Smooth muscle cell (in vitro differentiated cells): Measurements from ENCODE around the gene TSPAN14. TPM values are rescaled to one million over a fixed set of nuclear protein-coding genes. Genes with fewer than 3 reads are reported as not detected.
A peak's percentile ranks its signal among the peaks of the same experiment; 100 is the strongest.

Experiments used
- DNase-seq: peaks from one replicate; lab custom pipeline; 2025; ENCODE audit not compliant: unreplicated experiment; lab: John Stamatoyannopoulos, UW
- H2AFZ ChIP-seq: fragments of 200-600 bp; sonication (generic); 2 replicates; pipeline ENCODE4 v1.6.0; 2016; ENCODE audit warnings: antibody characterized with exemption, low read depth, mild to moderate bottlenecking
- H3F3A ChIP-seq: fragments of 200-600 bp; sonication (generic); 2 replicates; pipeline ENCODE4 v1.6.0; 2017; ENCODE audit warnings: antibody characterized with exemption, low read depth
- H3K27ac ChIP-seq: fragments of 200-600 bp; sonication (generic); 2 replicates; pipeline ENCODE4 v1.5.1; 2016; ENCODE audit warnings: low read depth, mild to moderate bottlenecking
- H3K27me3 ChIP-seq: fragments of 200-600 bp; sonication (generic); 2 replicates; pipeline ENCODE4 v1.6.1; 2016; ENCODE audit warnings: low read depth, mild to moderate bottlenecking
- H3K36me3 ChIP-seq: fragments of 200-600 bp; sonication (generic); 2 replicates; pipeline ENCODE4 v1.5.1; 2016; ENCODE audit warnings: low read depth
- H3K4me1 ChIP-seq: fragments of 200-600 bp; sonication (generic); 2 replicates; pipeline ENCODE4 v1.5.1; 2016; ENCODE audit warnings: low read depth
- H3K4me2 ChIP-seq: fragments of 200-600 bp; sonication (generic); 2 replicates; pipeline ENCODE4 v1.6.0; 2016; ENCODE audit warnings: mild to moderate bottlenecking
- H3K4me3 ChIP-seq: fragments of 200-600 bp; sonication (generic); 2 replicates; pipeline ENCODE4 v1.5.1; 2016; ENCODE audit warnings: mild to moderate bottlenecking
- H3K79me2 ChIP-seq: fragments of 200-600 bp; sonication (generic); 2 replicates; pipeline ENCODE4 v1.6.0; 2016; ENCODE audit warnings: low read depth, mild to moderate bottlenecking
- H3K9ac ChIP-seq: fragments of 200-600 bp; sonication (generic); 2 replicates; pipeline ENCODE4 v1.6.0; 2016; ENCODE audit warnings: low read depth
- H3K9me3 ChIP-seq: fragments of 200-600 bp; sonication (generic); replicated peaks from 2 replicates; pipeline ENCODE4 v1.5.1; 2016; ENCODE audit warnings: low read depth
- H4K20me1 ChIP-seq: fragments of 200-600 bp; sonication (generic); 2 replicates; pipeline ENCODE4 v1.6.0; 2016; ENCODE audit warnings: low read depth
- CTCF ChIP-seq: fragments of 200-600 bp; sonication (generic); IDR thresholded peaks from 2 replicates; pipeline ENCODE4 v1.5.1; 2017; ENCODE audit warnings: borderline replicate concordance, mild to moderate bottlenecking, antibody characterized with exemption; ENCODE audit not compliant: insufficient read depth, poor library complexity, severe bottlenecking
- WGBS: methylation state at CpG from one replicate; pipeline ENCODE4 v1.1.7; 2016; ENCODE audit warnings: low lambda C conversion rate; 5-methylcytosine and 5-hydroxymethylcytosine counted together
- polyA plus RNA-seq: library from polyadenylated mRNA; unstranded; fragments of >200 nt; fragmentation: Nextera tagmentation; extraction: Ambion mirVana; gene quantifications from 2 replicates; pipeline ENCODE4 v1.2.1, GENCODE V29; 2016
- total RNA-seq: library from RNA; depleted of rRNA; stranded (reverse); fragments of >200 nt; gene quantifications from 2 replicates; pipeline ENCODE4 v1.2.3, GENCODE V29; 2014

Gene TSPAN14
- total RNA-seq (39.8 and 42.7 TPM in 2 replicates), polyA plus RNA-seq (46.3 and 82.5 TPM in 2 replicates)

GRCh38 chr10:80453842-80454512 lies at the start of gene TSPAN14:
Gene TSPAN14 (plus strand): TSS chr10:80454310. CDS start chr10:80489234, 34,924 bp downstream.
- peak within 1 kb of the TSS; percentile 94 for H2AFZ ChIP-seq
- H3K9me3 ChIP-seq, result no peaks in the 10 kb centered on the region
- peaks cover 41% of the 10 kb centered on the region for H3K79me2 ChIP-seq
- H3K27ac ChIP-seq, result peak within 1 kb of the TSS; percentile 90
- TF ChIP-seq CTCF, result no peak
- H3K4me1 ChIP-seq, result peaks cover 30% of the 10 kb centered on the region
- H3K4me2 ChIP-seq, result peak within 1 kb of the TSS; percentile 100
- no peaks in the 10 kb centered on the region for H3K27me3 ChIP-seq
- H3K36me3 ChIP-seq, result no peaks in the 10 kb centered on the region
- peak within 1 kb of the TSS; percentile 93 for H3K9ac ChIP-seq
- H3F3A ChIP-seq, result peaks cover 31% of the 10 kb centered on the region
- under 1% methylated on average over 49 of the region's 97 CpGs for WGBS
- H4K20me1 ChIP-seq, result peaks cover 42% of the 10 kb centered on the region
- peak within 1 kb of the TSS; percentile 100 for H3K4me3 ChIP-seq
- peak; percentile 83 for DNase-seq

- 59% methylated on average over 1 of the region's 1 CpG for WGBS
- H3F3A ChIP-seq, result peaks cover 21% of the 10 kb centered on the region
- peaks cover 4% of the 10 kb centered on the region for H4K20me1 ChIP-seq
- no peak overlapping the region for H3K4me2 ChIP-seq
- no peaks in the 10 kb centered on the region for H3K9me3 ChIP-seq
- no peak overlapping the region for H3K9ac ChIP-seq
- no peak overlapping the region for H3K27ac ChIP-seq
- no peaks in the 10 kb centered on the region for H3K27me3 ChIP-seq
- TF ChIP-seq CTCF, result no peak
- H3K79me2 ChIP-seq, result no peaks in the 10 kb centered on the region
- DNase-seq, result no peak
- peaks cover 22% of the 10 kb centered on the region for H3K4me1 ChIP-seq
- no peaks in the 10 kb centered on the region for H3K36me3 ChIP-seq
- no peak overlapping the region for H3K4me3 ChIP-seq
- no peak overlapping the region for H2AFZ ChIP-seq
These were observed 49.1 kb upstream of the TSPAN14 start for GRCh38 chr10:80405035-80405434.

GRCh38 chr10:80405626-80406025 lies 48.5 kb upstream of the TSPAN14 start:
- Histone ChIP-seq H3K4me2 (no peak overlapping the region), H3K36me3 (no peaks in the 10 kb centered on the region), H3K4me3 (no peak overlapping the region), H3K27ac (peak overlapping the region; percentile 36), H3K9ac (no peak overlapping the region), H2AFZ (peak overlapping the region; percentile 9), H3F3A (peaks cover 24% of the 10 kb centered on the region), H3K79me2 (no peaks in the 10 kb centered on the region), H4K20me1 (peaks cover 10% of the 10 kb centered on the region), H3K4me1 (peaks cover 28% of the 10 kb centered on the region), H3K27me3 (no peaks in the 10 kb centered on the region), H3K9me3 (no peaks in the 10 kb centered on the region)
- DNase-seq, result no peak
- TF ChIP-seq CTCF, result no peak
- 35% methylated on average over 4 of the region's 4 CpGs for WGBS

GRCh38 chr10:80406204-80406603 lies 47.9 kb upstream of the TSPAN14 start:
- H3K9me3 ChIP-seq, result no peaks in the 10 kb centered on the region
- H3K4me1 ChIP-seq, result peaks cover 31% of the 10 kb centered on the region
- no peak overlapping the region for H3K9ac ChIP-seq
- no peaks in the 10 kb centered on the region for H3K27me3 ChIP-seq
- H3K4me2 ChIP-seq, result no peak overlapping the region
- peak overlapping the region; percentile 36 for H3K27ac ChIP-seq
- H3K79me2 ChIP-seq, result no peaks in the 10 kb centered on the region
- H3F3A ChIP-seq, result peaks cover 24% of the 10 kb centered on the region
- H2AFZ ChIP-seq, result peak overlapping the region; percentile 9
- no peak for DNase-seq
- 64% methylated on average over 4 of the region's 4 CpGs for WGBS
- no peak for TF ChIP-seq CTCF
- no peak overlapping the region for H3K4me3 ChIP-seq
- H4K20me1 ChIP-seq, result peaks cover 13% of the 10 kb centered on the region
- no peaks in the 10 kb centered on the region for H3K36me3 ChIP-seq
